Left renal pelvis (tissue), 4 donors: ENCODE results near the gene ZNF697. TPM values are rescaled to one million over a fixed set of nuclear protein-coding genes. Genes with fewer than 3 reads are reported as not detected.
"Not testable (repeated sequence)": the region's sequence is repeated elsewhere in the genome, so short reads cannot be mapped to it uniquely, and the experiment has no call there.

ENCODE experiments used
- DNase-seq, 4 donors: peaks; one replicate each; pipeline ENCODE4 v3.0.0-alpha.2; 2013; ENCODE audit warnings: low read depth in 4 of 4, low spot score in 3 of 4
- polyA plus RNA-seq, 4 donors: library from polyadenylated mRNA; unstranded; fragments of 120-200 nt; gene quantifications; one replicate each; pipeline ENCODE4 v1.2.1, GENCODE V29; 2013; ENCODE audit not compliant: insufficient read length in 4 of 4

ZNF697 gene
- polyA plus RNA-seq, 4 donors: 14.4 to 22.0 (median 20.5) TPM

DNA sequence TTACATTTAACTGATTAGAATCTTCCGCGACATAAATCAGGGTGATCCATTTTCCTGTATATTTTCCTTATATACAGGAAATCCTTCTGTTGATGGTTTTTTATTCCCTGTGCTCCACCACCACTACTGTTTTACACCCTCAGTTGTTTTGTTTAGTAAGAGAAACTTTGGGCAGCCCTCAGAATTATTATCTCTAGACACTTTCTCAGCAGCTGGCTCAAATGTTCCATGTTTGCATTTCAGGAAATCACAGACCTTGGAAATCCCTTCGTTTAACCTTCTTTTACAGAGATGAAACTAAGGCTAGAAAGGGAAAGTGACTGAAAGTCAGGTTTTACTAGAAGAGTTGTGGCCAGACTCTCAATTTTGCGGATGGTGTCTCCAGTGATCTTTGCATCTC, 15.2 kb downstream of the ZNF697 start:
- no peak for DNase-seq

DNA sequence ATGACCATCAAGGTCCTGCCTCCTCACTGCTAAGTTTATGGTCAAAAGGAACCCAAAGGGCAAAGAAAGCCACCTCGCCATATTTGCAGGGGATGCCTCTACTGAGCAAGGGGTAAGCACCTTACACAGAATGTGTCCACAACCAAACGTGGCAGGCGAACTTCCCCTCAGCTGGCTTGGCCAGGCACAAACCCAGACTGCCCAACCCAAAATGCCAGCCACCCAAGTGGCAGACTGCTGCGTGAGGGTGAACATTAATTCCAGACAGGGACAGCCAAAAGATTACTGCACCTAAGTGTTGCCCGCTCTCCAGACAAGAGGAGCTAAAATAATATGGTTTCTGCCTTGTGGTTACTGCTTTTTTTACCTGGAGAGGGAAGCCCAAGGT, 16.0 kb downstream of the ZNF697 start:
- DNase-seq: no peak

DNA sequence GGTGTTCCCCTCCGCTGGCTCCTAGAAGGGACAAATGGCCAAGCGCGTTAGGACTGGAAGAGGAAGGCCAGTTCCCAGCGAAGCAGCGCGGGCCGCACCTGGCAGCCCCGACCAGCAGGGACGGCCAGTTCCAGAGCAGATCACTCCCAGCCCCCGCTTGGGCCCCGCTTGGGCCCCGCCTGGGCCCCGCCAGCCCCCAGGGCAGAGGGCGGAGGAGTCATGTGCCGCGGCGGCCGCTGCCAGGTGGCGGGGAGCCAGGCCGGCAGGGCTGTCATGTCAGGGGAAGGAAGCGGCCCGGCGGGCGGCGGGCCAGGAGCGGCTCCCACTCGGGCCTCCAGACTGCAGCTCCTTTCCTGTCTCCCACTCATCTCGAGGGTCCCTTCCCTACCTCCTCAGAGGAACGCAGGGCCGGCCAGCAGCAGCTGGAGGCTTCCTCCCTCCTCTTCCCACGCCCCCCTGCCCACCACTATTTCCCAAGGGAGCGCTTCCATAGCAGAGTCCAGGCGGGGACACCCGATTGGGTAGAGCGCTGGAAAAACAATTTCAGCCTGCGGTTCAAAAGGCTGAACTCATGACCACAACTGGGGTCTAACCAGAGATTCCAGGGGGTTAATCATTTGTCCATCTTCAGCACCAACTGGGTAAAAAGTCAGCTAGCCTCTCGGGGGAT, 16.5 kb downstream of the ZNF697 start:
- DNase-seq: peak in 2 of 4 donors; percentile 57 to 59

DNA sequence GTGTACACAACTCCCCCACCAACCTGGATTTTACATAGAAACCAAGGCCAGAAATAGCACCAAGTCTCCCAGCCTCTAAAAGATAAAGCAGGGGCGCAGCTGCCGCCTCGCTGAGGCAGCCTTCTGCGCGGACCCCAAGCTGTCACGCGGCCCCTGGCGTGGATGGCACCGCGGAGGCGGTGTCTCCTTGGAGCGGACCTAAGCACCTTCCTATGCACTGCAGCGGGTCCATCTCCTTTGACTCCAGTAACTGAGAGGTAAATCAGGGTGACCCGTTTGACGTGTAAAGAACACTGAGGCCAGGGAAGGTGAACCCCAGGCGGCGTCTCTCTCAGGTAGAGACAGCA, 17.0 kb downstream of the ZNF697 start:
- DNase-seq: no peak

DNA sequence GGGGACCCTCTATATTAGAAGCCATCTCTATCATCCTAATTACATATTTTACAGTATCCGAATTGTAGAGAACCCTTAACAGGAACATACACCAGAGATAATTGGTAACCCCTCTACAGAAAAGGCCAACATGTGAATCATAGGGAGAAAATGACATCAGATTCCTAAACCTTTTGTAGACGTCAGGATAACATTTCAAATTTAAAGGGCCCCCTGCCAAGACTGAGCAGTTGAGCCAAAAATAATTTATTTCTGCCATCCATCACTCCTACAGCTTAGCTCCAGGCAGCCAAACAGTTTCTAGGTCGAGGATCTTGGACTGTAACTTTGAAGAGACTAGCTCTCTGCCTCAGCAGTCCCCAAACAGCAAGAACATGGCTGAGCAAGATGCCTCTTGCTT, 21.2 kb downstream of the ZNF697 start:
- no peak for DNase-seq

DNA sequence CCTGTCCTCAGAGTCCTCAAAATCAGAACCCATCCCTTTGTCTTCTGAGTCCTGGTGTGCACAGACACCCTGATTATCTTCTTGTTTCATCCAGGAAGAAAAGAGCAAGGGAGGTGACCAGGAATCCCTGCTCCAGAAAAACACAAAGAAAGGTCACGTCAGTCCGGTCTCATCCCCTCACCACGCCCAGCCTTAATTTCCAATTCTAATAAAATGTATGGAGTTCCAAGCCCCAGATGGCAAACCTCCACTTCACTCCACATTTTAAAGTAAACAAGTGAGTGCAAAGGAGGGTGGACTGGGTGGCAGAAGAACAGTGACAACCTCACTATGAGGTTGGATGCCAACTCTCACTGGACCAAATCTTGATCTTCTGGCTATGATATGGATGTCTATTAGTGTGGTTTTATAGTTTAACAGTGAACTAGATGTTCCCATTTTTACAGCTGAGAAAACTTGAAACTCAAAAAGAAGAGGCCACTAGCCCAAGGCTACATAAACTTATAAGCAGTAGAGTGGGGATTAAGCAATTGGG, 22.0 kb downstream of the ZNF697 start:
- no peak for DNase-seq

DNA sequence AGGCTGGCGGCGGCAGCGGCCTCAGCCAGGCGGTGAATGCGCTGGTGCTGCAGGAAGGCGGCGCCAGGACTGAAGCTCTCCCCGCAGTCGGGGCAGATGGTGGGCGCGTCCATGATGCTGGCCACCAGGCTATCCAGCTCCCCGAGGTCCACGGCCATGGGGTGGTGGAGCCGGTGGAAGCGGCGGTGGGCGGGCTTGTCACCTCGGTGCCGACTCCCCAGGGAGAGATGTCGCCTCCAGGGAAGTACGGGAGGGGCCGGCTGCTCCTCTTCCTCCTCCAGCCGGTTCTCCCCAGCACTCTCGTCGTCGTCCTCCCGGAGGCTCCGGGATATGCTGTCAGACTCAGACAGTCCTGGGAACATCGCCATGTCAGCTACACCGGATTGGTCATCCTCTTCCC, 24.4 kb downstream of the ZNF697 start:
- DNase-seq: no peak

DNA sequence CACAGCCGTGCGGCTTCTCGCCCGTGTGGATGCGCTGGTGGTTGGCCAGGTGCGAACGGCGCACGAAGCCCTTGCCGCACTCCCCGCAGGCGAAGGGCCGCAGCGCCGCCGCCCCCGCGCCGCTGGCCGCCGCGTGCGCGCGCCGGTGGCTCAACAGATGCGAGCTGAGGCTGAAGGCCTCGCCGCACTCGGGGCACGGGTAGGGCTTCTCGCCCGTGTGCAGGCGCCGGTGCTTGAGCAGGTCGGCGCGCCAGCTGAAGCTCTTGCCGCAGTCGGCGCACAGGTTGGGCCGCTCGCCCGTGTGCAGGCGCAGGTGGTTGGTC, 24.9 kb downstream of the ZNF697 start:
- no peak for DNase-seq

DNA sequence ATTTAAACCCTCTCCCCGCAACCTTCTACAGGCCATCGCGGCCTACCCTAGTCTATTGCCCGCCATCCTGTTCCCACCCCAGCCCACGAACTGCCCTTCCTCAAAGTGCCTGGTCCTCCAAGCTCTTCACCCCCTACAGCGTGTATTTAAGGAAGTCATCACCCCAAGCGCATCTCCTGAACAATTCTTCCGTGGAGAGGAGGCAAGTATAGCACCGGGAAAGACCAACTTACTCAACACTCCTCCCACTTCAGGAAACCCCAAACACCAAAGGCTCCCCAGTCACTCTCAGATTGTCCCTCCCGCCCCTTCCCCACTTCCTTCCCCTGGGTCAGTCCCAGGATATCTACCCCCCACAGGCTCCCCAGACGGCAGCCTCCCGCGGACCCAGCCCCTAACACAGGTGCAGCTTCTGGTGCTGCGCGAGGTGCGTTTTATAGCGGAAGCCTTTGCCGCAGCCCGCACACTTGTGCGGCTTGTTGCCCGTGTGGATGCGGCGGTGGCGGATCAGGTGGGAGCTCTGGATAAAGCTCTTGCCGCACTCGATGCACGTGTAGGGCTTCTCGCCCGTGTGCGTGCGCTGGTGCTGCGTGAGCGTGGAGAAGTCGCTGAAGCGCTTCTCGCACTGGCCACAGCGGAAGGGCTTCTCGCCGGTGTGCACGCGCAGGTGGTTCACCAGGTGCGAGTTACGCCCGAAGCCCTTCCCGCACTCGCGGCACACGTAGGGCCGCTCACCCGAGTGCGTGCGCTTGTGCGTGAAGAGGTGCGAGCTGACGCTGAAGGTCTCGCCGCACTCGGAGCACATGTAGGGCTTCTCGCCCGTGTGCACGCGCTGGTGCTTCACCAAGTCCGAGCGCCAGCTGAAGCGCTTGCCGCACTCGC, 25.5 kb downstream of the ZNF697 start:
- DNase-seq: no peak

DNA sequence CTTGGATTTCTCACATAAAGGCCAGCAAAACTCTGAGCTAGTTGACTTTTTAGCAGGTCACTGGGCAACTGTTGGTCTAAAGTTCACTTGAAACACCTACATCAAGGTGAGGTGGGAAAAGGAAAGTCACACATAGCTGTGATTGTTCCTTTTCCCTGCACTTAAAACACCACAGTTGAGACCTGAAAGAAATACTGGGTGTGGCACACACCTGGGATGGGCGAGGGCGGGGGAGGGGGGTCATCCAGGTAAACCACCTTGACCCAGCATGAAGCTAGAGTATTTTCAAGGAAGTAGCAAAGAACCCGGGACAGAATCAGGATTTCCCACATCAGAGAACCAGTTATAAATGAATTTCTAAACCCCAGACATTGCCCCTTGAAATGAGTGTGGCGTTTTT, 26.4 kb downstream of the ZNF697 start:
- no peak for DNase-seq

DNA sequence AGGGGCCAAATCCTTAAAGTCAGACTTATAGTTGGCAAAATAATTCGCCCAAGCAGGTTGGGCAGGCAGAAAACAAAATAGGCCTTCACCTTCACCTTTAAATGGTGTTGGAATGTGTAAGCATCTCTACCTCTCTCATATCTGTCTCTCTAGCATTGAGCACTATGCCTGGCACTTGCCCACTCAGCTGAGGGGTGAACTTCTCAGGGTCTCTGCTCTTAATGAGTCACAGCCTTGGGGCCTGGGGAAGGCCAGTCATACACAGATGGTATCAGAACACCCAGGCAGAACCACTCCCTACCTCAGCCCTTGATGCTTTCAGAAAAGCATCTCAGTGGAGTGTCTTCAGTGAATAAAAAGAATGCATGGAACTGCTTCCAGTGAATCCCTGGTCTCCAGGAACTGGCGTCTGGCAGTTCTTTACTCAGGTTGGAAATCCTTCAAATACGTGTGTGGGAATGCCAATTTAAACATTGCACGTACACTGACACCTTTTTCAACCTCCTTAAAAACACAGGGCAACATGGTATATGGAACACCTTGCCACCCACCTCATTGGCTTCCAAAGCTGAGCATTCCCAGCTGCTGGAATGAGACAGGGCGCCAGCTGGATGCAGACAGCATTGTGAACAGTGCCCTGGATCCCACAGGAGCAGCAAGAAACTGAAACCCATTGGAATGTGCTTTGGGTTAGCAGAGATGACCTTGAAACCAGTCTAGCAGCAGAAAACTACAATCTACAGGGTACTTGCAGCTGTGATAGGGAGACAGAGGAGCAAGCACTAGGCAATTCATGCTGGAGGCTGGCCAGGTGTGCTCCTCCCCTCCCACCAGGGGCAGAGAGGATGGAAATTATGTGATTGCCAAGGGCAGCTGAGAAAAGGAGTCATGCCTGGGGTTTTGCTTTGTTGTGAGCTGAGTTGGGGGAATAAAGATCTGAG, 30.0 kb downstream of the ZNF697 start:
- DNase-seq: no peak

DNA sequence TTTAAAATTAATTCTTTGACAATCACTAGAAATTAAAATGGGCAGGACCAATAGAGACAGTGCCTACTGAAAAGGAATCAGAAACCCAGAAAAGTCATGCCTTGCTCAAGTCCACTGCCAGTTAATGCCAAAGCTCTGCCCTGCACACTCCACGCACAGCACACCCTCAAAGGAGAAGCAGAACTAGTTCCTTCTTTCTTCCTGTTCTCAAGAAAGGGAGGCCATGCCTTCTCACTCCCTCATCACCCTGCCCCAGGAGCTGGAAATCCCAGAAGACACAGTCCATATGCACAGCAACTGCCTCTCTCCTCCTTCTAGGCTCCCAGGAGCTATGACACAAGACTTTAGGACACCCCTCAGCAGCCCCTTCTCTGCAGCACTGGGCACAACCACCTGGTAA, 31.3 kb downstream of the ZNF697 start:
- DNase-seq: not testable (repeated sequence)

DNA sequence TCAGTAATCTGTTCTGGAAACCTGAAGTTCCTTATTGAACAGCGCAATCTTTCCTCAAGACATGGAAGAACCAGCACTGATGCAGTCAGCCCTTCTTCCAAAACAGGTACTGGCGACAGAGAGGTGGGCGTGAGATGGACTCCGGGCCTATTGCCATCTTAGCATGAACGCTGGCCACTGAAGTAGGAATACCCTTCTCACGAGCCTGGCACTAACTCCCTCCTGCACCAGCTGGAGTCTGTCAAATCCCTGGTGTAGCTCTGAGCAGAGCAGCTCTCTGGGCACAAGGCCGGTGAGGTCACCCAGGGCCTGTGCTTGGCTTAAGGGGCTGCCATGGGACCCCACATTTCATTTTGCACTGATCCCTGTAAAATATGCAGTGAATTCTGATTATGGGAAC, 33.0 kb downstream of the ZNF697 start:
- not testable (repeated sequence) for DNase-seq

DNA sequence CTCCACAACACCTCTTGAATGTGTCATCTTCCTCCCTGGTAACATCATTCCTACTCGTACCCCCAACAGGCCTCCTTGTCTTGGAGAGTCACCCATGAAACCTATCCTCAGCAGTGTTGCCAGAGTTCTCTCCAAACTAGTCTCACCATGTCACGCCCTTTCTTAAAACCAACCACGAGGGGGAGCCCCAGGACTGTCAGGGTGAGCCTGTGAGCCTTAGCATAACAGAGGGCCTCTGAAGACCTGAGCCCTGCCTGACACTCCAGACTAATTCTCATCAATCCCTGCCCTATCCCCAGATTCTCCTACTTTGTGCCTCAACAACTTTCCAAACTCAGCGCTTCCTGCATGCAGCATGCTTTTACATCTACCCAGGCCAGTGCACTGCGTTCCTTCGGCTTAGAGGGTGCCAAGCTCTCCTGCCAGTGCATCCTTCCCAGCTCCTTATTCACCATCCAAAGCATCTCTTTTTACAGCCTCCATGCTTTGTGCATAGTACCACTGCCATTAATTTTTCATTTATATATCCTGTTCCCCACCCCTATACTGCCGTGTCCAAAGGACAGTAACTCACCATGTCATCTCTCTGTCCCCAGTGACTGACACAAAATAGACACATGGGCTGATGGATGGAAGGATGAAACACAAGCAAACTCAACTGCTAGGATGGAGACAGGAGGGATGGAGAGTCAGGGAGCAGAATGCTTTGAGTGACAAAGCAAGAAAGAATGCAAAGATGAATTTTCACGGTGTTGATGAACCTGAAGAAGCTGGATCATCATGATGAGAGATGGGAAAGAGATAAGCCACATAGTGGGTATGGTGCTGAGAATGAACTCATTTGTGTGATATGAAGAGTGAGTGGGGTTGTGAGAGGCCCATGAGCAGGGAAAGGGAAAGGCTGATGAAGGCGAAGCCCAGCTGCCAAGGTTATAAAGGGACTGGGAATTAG, 34.0 kb downstream of the ZNF697 start:
- DNase-seq: peak; percentile 65 to 73 (median 69)

DNA sequence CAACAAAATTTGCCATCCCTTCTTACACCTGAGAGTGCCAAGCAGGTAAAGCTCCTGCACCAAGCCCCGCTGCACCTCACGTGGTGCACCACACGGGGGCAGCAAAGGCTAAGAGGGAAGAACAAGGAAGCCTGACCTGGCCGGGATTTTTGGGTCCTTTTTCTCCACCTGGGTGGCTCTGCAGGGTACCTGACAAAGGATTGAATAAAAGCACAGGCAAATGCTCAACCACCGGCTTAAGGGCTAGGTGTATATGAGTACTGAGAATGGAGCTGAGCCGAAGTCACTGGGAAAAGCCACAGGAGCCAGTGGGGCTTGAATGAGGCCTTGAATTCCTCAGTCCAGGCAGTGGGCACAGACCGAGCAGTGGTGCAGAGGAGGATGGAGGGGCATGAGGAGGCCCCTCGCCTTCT, 36.4 kb downstream of the ZNF697 start:
- DNase-seq: no peak

DNA sequence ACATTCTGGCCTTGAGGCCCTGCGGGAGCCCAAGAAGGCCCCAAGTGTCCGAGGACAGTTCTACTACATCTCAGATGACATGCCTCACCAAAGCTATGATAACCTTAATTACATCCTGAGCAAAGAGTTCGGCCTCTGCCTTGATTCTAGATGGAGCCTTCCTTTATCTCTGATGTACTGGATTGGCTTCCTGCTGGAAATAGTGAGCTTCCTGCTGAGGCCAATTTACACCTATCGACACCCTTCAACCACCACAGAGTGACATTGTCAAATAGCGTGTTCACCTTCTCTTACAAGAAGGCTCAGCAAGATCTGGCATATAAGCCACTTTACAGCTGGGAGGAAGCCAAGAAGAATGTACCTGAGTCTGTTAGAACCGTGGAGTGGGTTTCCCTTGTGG, 39.2 kb downstream of the ZNF697 start:
- DNase-seq: not testable (repeated sequence)

DNA sequence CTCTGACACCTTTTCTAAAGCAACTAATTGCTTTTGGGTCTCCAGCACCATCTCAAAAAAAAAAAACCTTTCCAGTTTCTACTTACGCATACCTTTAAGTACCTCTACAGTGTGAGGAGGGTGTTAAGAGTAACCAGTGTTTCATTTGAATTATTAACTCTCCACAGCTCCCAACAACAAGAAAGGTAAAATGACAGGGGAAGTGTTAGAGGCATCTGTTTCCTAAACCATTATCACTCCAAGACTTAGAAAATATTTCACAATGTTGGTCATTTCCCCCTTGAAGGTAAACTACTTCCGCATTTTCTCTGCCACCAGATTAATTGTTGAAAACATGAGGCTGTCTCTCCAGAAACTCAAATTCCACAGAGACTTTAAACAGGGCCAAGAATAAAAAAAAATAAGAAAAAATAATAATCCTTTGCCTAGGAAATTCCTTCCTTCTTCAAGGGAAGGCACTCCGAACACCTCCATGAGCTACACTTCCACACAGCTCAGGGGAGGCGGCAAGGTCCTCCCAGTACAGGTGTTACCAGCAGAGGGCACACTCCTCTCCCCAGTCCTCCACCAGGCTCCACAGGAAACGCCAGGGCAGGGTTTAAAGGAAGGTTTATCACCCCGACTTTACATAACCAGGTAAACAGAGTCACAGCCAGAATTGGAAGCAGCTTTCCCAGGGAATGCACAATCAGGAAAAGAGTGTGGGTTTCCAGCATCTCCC, 40.8 kb downstream of the ZNF697 start:
- DNase-seq: not testable (repeated sequence)

DNA sequence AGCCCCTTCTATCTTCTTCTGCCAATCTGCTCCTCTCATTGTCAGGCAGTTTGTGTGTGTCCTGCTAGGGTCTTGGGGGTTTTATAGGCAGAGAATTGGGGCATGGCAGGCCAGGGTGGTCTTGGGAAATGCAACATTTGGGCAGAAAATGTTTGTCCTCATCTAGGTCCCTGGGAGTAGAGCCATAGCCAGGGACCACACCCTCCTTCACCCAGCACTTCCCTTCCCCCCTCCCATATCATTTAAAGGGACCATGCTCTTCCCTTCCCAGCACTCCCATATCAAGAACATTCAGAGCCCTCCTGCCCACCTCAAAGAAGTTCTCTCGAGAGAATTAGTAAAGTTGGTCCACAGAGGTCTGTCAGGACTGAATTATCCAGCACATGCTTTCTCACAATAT, 41.7 kb downstream of the ZNF697 start:
- no peak for DNase-seq

DNA sequence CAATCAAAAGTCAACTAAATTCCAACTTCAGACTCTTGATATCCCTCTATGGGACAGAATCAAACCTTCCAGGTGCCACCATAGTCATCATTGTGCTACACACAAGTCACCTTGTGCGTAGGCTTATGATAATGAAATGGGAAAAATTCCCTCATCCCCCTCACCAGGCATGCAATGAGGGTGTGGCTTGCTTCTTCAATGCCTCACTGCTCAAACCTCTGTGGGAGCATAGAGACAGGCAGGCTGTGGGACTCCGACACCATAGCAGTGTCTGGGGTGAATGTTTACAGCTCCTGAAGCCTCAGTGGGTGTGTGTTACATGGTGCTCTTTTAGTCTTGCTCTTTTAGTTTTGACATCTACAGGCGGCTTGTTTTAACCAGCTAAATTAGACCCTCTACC, 42.4 kb downstream of the ZNF697 start:
- DNase-seq: no peak
